ENCODE data around the gene NOP10.

- TF ChIP-seq CTCF (IDR thresholded peaks at IDR 0.05) (no peak), POLR2A (IDR thresholded peaks at IDR 0.05) (no peak)
These were observed 17.4 kb upstream of the NOP10 start for GRCh38 chr15:34360298-34360697.

Measured in testis (tissue), 2 donors.